HepG2 (cell line): ENCODE data around the gene HOXD3. TPM values are rescaled to one million over a fixed set of nuclear protein-coding genes. Genes with fewer than 3 reads are reported as not detected.

Experiments
- ATAC-seq: fragments of 200-7000 bp; cut with Tn5 transposase; 3 replicates; pipeline ENCODE4 v1.9.1; 2020; ENCODE audit warnings: mild to moderate bottlenecking, moderate library complexity
- BruUV-seq: library from RNA; stranded (reverse); fragments of 400-500 nt; replicated peaks from 2 replicates; lab custom pipeline; 2021; lab: Mats Ljungman, UMichigan
- CTCF ChIA-PET: fragments of 300-600 bp; formaldehyde crosslinking; extraction: SDS; loops from one replicate; lab custom pipeline; 2021; ENCODE audit warnings: low total read pairs, inconsistent platforms, low intra/inter-chr PET ratio; lab: Yijun Ruan, JAX
- POLR2A ChIA-PET: fragments of 350-600 bp; sonication (Branson Sonifier 250); formaldehyde crosslinking; loops from one replicate; lab custom pipeline; 2020; ENCODE audit warnings: antibody characterized with exemption, inconsistent platforms; lab: Yijun Ruan, JAX
- DNase-seq: peaks from one replicate; pipeline ENCODE4 v3.0.0-alpha.2; 2015; ENCODE audit warnings: low spot score
- FAIRE-seq: peaks from 3 replicates; lab custom pipeline; 2011; peaks lifted over from hg19 to GRCh38; lab: Jason Lieb, UNC
- H2AFZ ChIP-seq: one replicate; pipeline ENCODE4 v1.6.1; 2011; ENCODE audit warnings: low read length, inconsistent platforms
- H3K27ac ChIP-seq: fragments of 300-600 bp; 3 replicates; pipeline ENCODE4 v1.8.0; 2011; ENCODE audit warnings: mixed run types, mild to moderate bottlenecking, mixed read lengths, low read length, inconsistent platforms; ENCODE audit not compliant: insufficient read depth; ENCODE audit errors: extremely low read length
- H3K27me3 ChIP-seq, 2 experiments: fragments of 200-600 bp in 1 of 2; 2 replicates in 1 of 2; 3 replicates in 1 of 2; pipeline versions ENCODE4 v1.6.0 to v1.8.0; 2011; ENCODE audit warnings: low read length in 2 of 2, mild to moderate bottlenecking in 2 of 2, moderate library complexity in 2 of 2, inconsistent platforms in 1 of 2; ENCODE audit not compliant: insufficient read depth in 2 of 2, control insufficient read depth in 1 of 2
- H3K36me3 ChIP-seq, 2 experiments: fragments of 200-600 bp in 1 of 2; replicated peaks in 1 of 2; 2 replicates in 1 of 2; 3 replicates in 1 of 2; pipeline versions ENCODE4 v1.5.1 to v1.8.0; 2011; ENCODE audit warnings: low read length in 2 of 2, inconsistent platforms in 1 of 2; ENCODE audit not compliant: insufficient read depth in 2 of 2, control insufficient read depth in 1 of 2
- H3K4me1 ChIP-seq: 2 replicates; pipeline ENCODE4 v1.5.1; 2012; ENCODE audit warnings: low read length, inconsistent platforms; ENCODE audit not compliant: insufficient read depth
- H3K4me2 ChIP-seq: 2 replicates; pipeline ENCODE4 v1.6.0; 2011; ENCODE audit warnings: low read depth, low read length, inconsistent platforms
- H3K4me3 ChIP-seq, 3 experiments: fragments of 200-600 bp in 1 of 3; sonication (generic), shearing (Covaris generic) in 1 of 3; replicated peaks in 1 of 3; 2 replicates each; pipeline ENCODE4 v1.5.1; 2011 to 2016; ENCODE audit warnings: low read length in 3 of 3, inconsistent platforms in 2 of 3, low read depth in 2 of 3, mild to moderate bottlenecking in 2 of 3, control low read depth in 1 of 3, mixed read lengths in 1 of 3; ENCODE audit not compliant: insufficient read depth in 1 of 3
- H3K79me2 ChIP-seq: one replicate; pipeline ENCODE4 v1.6.1; 2011; ENCODE audit warnings: low read length, inconsistent platforms; ENCODE audit not compliant: insufficient read depth
- H3K9ac ChIP-seq: 2 replicates; pipeline ENCODE4 v1.6.0; 2011; ENCODE audit warnings: mild to moderate bottlenecking, low read depth, low read length, inconsistent platforms; ENCODE audit not compliant: insufficient read depth
- H3K9me3 ChIP-seq: 2 replicates; pipeline ENCODE4 v1.5.1; 2012; ENCODE audit warnings: mild to moderate bottlenecking, low read length
- H4K20me1 ChIP-seq: 2 replicates; pipeline ENCODE4 v1.6.0; 2011; ENCODE audit warnings: inconsistent platforms, mild to moderate bottlenecking, low read length, moderate library complexity; ENCODE audit not compliant: insufficient read depth
- CBX2 ChIP-seq, 2 experiments: fragments of 200-600 bp in 1 of 2; sonication (generic); formaldehyde crosslinking in 1 of 2; IDR thresholded peaks; 2 replicates each; pipeline versions ENCODE4 v1.7.0 to v1.8.1; 2018 to 2022; ENCODE audit warnings: low read depth in 2 of 2, low read length in 1 of 2, mild to moderate bottlenecking in 1 of 2, missing genetic modification reagents in 1 of 2
- EZH2 ChIP-seq: conservative IDR thresholded peaks from 2 replicates; pipeline ENCODE4 v1.6.1; 2012; ENCODE audit warnings: mild to moderate bottlenecking, low read depth, low read length, moderate library complexity
- SALL1 ChIP-seq: sonication (generic); formaldehyde crosslinking; IDR thresholded peaks from 2 replicates; pipeline ENCODE4 v1.8.0; 2022; ENCODE audit warnings: mild to moderate bottlenecking, missing genetic modification reagents
- ZFP36 ChIP-seq: fragments of 150-350 bp; IDR thresholded peaks from 2 replicates; pipeline ENCODE4 v1.6.1; 2018; ENCODE audit warnings: borderline replicate concordance, low read length, low read depth; ENCODE audit not compliant: partially characterized antibody
- ZNF687 ChIP-seq: sonication (generic); formaldehyde crosslinking; IDR thresholded peaks from 2 replicates; pipeline ENCODE4 v1.5.1; 2020; ENCODE audit warnings: mild to moderate bottlenecking, missing genetic modification reagents, moderate library complexity
- ZNF772 ChIP-seq: sonication (generic); formaldehyde crosslinking; IDR thresholded peaks from 2 replicates; pipeline ENCODE4 v1.5.0; 2020; ENCODE audit warnings: mild to moderate bottlenecking, missing genetic modification reagents
- WGBS: methylation state at CpG from one replicate; pipeline ENCODE4 v1.1.6; 2017; ENCODE audit warnings: low lambda C conversion rate; 5-methylcytosine and 5-hydroxymethylcytosine counted together
- in situ Hi-C: cut with HindIII; loops from 2 replicates; pipeline ENCODE4 v1.10.0; 2017; ENCODE audit warnings: low pct_unique_long_range_greater_than_20kb; ENCODE audit not compliant: extremely low pct_ligation_motif_present
- intact Hi-C: fragments of 100-400 bp; cut with micrococcal nuclease; formaldehyde crosslinking; loops from one replicate; pipeline ENCODE4 v1.10.0; 2022; ENCODE audit not compliant: unreplicated experiment
- polyA plus RNA-seq, 8 experiments: library from polyadenylated mRNA; depleted of rRNA in 3 of 8; stranded (reverse) in 7 of 8; unstranded in 1 of 8; fragments of >200 nt; fragmentation: Illumina TruSeq in 4 of 8; extraction: Trizol in 4 of 8; gene quantifications; 2 replicates each; pipeline versions ENCODE4 v1.2.1 to v1.2.3, GENCODE V29; 2011 to 2016; ENCODE audit warnings: low read depth in 4 of 8, missing spikeins in 1 of 8, mixed read lengths in 1 of 8; ENCODE audit not compliant: insufficient read depth in 1 of 8
- total RNA-seq, 5 experiments: library from RNA; depleted of rRNA; stranded (reverse); fragments of >200 nt; fragmentation: Illumina TruSeq; extraction: Trizol; gene quantifications; 2 replicates each; pipeline ENCODE4 v1.2.3, GENCODE V29; 2016; ENCODE audit warnings: low read depth in 1 of 5

The HOXD3 gene
- total and polyA plus RNA-seq, 2 of the 13 experiments (the other 11 are each of a cell fraction or from before 2014, with no cell fraction given), result 0.05 to 0.09 TPM

GRCh38 chr2:176157499-176158185, 535 bp downstream of the HOXD3 start (continued):
- TF ChIP-seq SALL1 (peak; percentile 54; the same call in 1 of the 2 replicates), ZFP36 (peak; percentile 4), ZNF687 (CRISPR knock-in tag) (peak; percentile 31; the same call in 1 of the 2 replicates), EZH2 (peak; percentile 94; the same call in 1 of the 2 replicates)

- 24% methylated on average over 22 of the region's 22 CpGs for WGBS
- peak overlapping the region in 1 of 3 experiments; percentile 0; a peak in 1 of 6 replicates for H3K4me3 ChIP-seq
- no peaks in the 10 kb centered on the region for H3K9me3 ChIP-seq
- H4K20me1 ChIP-seq, result no peaks in the 10 kb centered on the region
- no peak overlapping the region for H3K27ac ChIP-seq
- no peaks in the 10 kb centered on the region for H3K79me2 ChIP-seq
- FAIRE-seq (no peak), ATAC-seq (no peak), DNase-seq (no peak)
- H2AFZ ChIP-seq, result no peak overlapping the region
- H3K36me3 ChIP-seq, result no peaks in the 10 kb centered on the region
- peaks cover 50% of the 10 kb centered on the region for H3K4me1 ChIP-seq
- CTCF ChIA-PET, result no interaction called here
- BruUV-seq, result no TSS peak
- no peak for TF ChIP-seq ZNF772 (CRISPR knock-in tag)
- peak; percentile 3; the same call in 1 of the 2 replicates for TF ChIP-seq ZNF687 (CRISPR knock-in tag)
- peak; percentile 97; the same call in 1 of the 2 replicates for TF ChIP-seq CBX2 (IDR thresholded peaks at IDR 0.05; ENCODE audit: low read depth, low read length)
- TF ChIP-seq CBX2 (CRISPR knock-in tag; IDR thresholded peaks at IDR 0.05; ENCODE audit: low read depth), result 0 out of 2 replicates have a peak, but pooled peaks have one; percentile 38
- intact Hi-C loops, result no loop called here
- H3K27me3 ChIP-seq, result peaks cover 12 to 96% of the 10 kb centered on the region in 2 experiments
- POLR2A ChIA-PET, result no interaction called here
- H3K4me2 ChIP-seq, result peak overlapping the region; percentile 8; the same call in 1 of the 2 replicates
- in situ Hi-C loops, result no loop called here
- no peak overlapping the region for H3K9ac ChIP-seq
Measured at GRCh38 chr2:176158186-176158591, 1.1 kb downstream of the HOXD3 start.
